ENCODE measurements around the gene CCDC91. TPM values are rescaled to one million over a fixed set of nuclear protein-coding genes. Genes with fewer than 3 reads are reported as not detected.

Gene CCDC91
- total RNA-seq, 1 donor from 2014 or later, result 48.5 TPM

Other genes with a start within 250 kb of the CCDC91 start
- gene PTHLH, start 217.7 kb upstream of the CCDC91 start, total RNA-seq, result 1.9 TPM